HG03439 (cell line): ENCODE measurements around the gene ZFP36.
A peak's percentile ranks its signal among the peaks of the same experiment; 100 is the strongest.
"Not testable (repeated sequence)": the region's sequence is repeated elsewhere in the genome, so short reads cannot be mapped to it uniquely, and the experiment has no call there.

Experiments used
- ATAC-seq: cut with Tn5 transposase; IDR thresholded peaks from one replicate; pipeline ENCODE4 v1.9.1; 2021; ENCODE audit warnings: mild to moderate bottlenecking, moderate library complexity; ENCODE audit not compliant: unreplicated experiment

ZFP36 gene, protein sequence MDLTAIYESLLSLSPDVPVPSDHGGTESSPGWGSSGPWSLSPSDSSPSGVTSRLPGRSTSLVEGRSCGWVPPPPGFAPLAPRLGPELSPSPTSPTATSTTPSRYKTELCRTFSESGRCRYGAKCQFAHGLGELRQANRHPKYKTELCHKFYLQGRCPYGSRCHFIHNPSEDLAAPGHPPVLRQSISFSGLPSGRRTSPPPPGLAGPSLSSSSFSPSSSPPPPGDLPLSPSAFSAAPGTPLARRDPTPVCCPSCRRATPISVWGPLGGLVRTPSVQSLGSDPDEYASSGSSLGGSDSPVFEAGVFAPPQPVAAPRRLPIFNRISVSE

DNA sequence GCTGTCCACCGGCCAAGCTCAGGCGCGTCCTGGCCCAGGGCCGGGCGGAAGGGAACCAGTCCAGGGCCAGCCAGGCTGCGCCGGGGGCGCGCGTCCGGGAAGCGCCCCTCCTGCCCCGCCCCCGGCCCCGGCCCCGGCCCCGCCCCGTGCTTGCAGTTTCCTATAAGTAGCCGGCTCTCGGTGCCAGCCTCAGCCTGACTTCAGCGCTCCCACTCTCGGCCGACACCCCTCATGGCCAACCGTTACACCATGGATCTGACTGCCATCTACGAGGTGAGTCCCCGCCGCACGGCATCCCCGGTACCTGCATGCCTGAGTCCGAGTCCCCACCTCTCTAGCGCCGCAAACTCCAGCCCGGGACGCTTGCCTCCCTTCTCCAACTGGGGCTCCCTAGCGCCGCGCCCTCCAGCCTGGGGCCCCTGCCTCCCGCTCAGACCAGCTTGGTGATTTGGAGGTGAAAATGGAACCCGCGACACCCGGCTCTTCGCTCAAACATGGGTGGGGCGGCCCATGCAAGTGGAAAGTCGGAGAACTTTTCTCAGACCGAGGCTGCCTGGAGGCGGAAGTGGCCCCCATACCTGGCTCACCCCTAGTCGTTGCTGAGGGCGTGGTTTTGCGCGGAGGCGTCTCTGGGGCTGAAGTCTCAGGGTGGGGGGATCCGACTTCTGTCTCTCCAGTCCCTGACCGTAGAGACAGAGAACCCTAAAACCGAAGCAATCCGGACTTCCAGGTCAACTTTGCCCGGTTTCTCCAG is at the start of gene ZFP36:
ZFP36 (plus strand) TSS at position 192 of the 754 bp plus-strand sequence; CDS start at position 250, 58 bp downstream.
- peak; percentile 17 for ATAC-seq

DNA sequence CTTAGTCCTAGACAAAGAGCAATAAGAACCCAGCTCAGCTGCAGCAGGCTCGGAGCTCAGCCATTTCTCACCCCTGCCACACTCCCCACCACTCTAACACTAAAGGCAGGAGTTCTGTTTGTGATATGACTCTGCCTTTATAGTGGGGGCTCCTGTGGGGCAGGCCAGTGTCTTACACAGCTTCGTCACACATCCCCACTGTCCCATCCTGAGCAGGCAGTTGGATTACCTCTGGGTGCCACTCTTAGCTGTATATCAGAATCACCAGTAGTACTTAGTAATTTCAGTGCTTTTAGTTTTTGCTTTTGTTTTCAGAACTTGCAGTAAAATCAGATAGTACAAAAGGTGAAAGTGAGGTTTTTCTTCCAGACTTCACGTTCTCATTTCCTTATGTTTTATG is 47.6 kb upstream of the ZFP36 start:
- no peak for ATAC-seq

DNA sequence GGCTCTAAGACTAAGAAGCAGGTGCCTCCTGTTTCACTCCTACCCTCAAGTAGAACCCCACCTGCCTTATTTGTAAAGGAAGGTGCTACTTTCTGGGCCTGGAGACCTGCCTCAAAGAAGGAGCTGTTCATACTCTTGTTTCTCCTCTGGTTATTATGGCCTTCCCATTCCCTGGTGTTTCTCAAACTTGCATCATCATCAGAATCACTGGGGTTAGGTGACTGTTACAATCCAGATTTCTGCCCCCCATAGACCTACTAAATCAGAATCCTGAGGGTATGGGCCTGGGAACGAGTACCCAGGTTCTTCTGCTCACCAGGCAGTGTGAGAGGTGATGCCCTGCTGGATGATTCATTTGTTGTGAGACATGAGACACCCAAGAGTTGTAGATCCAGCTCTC is 46.0 kb upstream of the ZFP36 start:
- ATAC-seq: no peak

DNA sequence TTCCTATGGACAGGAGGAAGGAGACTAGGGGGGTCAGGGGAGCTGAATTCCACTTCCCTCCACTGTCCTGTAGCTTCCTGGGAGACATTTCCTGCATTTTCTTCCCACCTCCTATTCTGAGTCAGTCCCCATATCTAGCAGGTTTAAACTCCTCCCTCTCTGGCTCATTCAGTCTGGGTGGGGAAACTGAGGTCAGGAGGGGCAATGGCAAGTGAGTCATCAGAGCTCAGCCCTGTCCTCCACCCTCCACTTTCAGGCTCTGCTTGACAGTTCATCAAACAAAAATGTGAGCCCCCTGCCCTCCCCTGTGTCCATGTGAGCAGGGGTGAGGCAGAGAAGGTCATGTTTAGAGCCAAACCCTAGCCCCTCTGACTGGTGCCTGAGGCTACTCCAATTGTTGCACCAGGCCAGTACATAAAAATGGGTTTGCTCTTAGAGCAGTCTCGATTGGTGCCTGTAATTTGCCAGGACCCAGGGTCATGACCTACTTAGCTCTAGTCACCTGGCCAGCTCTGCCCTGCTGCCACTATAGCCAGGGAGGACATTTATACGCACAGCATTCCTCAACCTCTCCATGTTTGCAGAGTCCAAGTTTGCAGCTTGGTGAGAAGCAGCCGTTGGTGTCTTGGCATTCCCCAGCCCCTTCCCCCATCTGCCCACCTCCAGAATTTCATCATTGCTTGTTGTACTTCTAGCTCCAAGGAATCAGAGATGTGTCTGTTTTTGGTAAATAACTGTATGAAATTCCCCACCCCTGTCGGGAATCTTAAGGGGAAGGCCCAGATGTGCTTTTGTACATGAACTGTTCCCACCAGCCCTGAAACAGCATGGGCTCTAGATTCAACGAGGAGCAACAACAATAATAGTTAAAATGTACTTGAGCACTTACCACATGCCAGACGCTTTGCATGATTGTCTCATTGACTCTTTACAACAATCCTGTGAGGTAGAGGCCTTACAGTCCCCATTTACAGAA is 43.7 kb upstream of the ZFP36 start:
- no peak for ATAC-seq

DNA sequence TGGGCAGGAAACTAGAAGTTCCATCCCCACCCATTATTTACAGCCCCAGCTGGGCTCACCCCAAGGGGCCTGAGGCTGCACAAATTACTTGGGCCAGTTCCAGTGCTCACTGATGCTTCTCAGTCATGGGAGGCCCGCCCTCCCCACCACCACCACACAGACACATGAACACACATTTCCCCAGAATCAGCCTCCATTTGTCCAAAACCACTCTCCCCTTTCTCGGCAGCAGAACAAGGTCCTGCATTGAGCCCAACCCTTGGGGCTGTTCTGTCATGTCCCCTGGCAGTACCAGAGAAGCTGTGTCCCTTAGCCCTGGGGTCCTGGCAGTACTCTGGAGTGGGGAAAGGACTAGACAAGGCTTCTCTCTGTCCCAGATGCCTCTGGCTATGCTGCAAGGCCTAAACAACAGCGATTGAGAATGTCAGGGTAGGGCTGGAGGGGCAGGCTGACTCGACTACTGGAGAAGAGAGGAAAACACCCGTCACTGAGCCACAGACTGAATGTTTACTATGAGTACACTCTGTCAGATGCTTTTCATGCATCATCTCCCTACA is 42.7 kb upstream of the ZFP36 start:
- no peak for ATAC-seq

DNA sequence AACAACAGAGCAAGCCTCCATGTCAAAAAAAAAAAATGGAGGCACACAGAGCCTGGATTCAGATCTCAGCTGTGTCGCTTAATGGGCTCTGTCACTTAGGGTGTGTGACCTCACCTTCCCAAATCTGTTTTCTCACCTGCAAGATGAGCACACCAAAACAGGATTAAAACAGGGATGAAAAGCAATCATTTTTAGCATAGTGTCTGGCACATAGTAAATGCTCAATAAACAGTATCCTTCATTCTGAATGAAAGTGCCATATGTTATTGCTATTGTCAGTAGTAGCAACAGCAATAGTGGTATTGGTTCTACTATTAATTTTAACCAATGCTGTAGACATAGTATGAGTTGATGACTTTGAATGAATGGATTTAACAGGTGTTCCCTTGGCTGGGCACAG is 41.1 kb upstream of the ZFP36 start:
- ATAC-seq: no peak

DNA sequence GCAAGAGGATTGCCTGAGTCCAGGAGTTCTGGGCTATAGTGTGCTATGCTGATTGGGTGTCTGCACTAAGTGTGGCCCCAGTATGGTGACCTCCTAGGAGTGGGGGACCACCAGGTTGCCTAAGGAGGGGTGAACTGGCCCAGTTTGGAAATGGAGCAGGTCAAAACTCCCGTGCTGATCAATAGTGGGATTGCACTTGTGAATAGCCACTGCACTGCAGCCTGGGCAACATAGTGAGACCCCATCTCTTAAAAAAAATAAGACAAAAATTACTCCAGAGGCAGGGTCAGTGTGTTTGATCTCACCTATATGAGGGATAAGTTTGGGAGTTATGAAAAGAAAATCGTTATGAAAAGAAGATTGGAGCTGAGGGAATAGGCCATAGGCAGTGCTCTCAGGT is 37.4 kb upstream of the ZFP36 start:
- ATAC-seq: no peak

DNA sequence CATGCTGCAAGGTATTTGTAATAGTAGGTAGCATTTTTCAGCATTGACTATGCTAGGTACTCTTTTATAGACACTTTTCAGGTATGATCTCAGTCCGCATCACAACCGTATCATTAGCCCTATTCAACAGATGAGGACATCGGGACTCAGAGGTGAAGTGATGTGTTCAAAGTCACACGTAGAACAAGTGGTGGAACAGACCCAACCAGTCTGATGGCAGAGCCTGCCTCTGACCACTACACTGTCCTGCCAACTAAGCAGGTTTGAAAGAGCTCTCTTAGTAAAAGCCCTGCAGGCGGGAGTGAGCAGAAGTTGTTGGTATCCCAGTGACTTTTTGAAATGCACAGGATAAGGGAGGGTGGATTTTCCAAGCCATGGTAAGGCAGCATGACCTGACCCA is 35.9 kb upstream of the ZFP36 start:
- ATAC-seq: no peak

DNA sequence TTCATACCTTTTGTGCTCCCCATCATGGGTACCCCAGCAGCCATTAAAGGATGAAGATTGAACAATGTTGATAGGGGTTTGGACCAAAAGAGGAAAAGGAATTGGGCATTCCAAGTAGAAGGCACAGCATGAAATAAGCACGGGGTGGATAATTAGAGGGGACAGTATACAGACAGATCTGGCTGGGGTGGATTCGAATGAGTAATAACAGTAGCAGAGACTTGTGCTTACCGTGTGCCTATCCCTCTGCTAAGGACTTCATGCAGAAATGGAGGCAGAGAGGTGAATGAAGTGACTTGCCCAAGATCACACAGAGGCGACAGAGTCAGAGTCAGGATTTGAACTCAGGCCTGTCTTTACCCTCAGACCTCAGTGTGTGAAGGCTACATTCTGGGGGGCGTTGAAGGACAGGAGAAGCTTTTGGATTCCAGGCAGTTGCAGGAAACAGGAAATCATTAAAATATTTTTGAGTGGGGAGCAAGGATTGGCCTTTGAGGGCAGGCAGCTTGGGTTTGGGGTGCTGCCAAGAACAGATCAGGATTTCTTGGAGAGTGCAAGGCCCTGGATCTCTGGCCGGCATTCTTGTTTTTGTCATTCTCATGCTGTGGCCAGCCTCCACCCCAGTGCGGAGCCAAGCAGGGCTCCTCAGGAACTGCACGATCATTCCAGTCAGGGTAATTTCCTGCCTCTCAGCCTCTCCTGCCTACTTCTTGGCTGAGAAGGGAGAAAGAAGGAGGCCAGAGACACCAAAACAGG is 34.4 kb upstream of the ZFP36 start:
- ATAC-seq: no peak

DNA sequence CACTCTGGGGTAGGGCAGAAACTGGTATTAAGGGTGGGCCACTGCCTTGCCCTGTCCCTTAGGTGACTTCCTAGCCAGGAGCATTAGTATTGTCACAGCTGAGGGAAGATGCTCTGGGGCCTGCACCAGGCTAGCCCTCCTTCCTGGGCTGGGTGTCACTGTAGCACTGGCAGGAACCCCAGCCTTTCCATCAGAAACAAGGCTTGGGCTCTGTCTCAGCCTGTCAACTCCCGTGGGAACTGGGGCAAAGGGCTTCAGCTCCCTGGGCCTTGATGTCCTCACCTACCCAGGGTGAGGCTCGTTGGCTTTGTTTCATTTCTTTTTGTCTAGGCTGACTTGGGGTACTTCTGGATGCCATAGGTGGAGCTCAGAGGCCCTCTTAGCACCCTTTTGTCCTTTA is 33.7 kb upstream of the ZFP36 start:
- ATAC-seq: no peak

DNA sequence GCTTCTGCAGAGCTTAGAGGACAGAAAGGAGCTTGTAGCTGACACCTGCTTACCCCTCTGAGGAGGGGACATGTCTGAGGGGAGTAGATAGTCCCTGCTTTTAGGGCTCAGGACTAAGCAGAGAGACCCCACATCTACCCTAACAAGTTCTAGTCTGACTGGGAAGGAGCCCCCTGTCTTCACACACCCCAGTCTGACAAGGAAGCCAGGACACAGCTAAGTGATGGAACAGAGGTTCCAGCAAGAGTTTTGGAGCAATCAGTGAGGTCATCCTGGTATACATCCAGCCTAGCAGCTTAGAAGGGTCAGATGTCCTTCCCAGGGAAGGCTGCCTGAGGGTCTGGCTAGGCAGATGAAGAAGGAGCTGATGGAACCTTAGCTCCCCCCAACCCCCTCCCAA is 30.7 kb upstream of the ZFP36 start:
- ATAC-seq: no peak

DNA sequence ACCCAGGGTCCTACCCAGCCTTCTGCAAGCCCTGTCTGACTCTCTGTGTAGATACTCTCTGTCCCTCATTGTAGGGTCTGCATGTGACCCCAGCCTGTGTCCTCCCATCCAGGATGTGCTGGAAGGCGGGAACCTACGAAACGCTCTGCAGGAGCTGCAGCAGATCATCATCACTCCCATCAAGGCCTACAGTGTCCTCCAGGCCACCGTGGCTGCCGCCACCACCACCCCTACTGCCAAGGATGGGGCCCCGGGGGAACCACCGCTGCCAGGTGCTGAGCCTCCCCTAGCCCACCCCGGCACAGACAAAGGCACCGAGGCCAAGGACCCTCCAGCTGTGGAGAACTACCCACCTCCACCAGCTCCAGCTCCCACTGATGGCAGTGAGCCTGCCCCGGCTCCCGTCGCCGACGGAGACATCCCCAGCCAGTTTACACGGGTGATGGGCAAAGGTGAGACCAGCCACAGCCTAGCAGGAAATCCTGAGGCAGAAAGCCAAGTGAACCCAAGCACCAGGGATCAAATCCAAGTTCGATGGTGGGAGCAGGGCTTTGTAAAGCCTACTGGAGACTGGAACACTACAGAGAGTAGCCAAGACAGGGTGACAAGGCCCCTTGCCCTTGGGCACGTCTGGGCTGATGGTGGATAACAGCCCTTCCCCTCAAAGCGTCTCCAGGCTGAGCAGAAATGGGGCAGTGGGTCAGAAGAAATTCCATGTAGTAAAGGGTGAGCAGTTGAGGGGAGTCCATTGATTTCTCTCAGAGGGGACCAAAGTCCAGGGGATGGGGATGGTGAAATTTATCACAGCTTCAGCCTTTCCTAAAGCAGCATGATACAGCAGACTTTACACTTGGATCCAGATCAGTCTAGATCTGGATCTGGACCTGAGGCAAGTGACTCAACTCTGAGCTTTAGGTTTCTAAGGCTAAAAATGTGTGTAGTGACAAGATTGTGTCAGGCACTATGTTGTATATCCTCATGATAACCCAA is 29.0 kb upstream of the ZFP36 start:
- no peak for ATAC-seq

DNA sequence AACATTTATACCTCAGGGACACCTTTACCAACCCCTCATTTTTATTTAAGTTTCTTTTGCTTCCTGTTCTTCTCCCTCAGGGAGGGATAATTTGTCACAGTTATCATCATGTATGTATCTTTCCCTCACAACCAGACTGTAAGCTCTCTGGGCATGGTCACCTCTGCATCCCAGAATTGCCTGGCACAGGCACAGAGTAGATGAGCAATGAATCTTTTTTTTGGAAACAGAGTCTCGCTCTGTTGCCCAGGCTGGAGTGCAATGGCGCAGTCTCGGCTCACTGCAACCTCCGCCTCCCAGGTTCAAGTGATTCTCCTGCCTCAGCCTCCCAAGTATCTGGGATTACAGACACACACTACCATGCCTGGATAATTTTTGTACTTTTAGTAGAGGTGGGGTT is 27.3 kb upstream of the ZFP36 start:
- not testable (repeated sequence) for ATAC-seq

DNA sequence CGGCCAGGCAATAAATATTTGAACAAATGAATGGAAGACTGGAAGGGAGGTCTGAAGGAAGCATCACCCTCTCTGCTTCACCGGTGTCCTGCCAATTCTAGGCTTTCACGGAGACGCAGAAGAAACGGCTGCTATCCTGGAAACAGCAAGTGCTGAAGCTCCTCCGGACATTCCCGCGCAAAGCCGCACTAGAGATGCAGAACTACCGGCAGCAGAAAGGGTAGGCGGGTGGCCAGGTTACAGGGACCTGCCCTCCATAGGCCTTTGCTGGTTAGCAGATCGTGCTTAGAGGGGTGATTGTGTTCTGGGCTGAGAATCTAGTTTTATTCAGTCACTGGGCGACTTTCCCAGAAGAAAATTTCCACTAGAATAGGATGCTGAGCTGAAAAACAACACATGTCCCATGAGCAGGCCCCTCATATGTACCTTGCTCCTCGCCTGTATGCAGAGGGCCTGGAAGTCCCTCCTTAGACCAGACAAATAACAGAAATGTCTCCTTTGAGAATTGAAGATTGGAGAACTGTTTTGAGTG is 26.7 kb upstream of the ZFP36 start:
- ATAC-seq: no peak

DNA sequence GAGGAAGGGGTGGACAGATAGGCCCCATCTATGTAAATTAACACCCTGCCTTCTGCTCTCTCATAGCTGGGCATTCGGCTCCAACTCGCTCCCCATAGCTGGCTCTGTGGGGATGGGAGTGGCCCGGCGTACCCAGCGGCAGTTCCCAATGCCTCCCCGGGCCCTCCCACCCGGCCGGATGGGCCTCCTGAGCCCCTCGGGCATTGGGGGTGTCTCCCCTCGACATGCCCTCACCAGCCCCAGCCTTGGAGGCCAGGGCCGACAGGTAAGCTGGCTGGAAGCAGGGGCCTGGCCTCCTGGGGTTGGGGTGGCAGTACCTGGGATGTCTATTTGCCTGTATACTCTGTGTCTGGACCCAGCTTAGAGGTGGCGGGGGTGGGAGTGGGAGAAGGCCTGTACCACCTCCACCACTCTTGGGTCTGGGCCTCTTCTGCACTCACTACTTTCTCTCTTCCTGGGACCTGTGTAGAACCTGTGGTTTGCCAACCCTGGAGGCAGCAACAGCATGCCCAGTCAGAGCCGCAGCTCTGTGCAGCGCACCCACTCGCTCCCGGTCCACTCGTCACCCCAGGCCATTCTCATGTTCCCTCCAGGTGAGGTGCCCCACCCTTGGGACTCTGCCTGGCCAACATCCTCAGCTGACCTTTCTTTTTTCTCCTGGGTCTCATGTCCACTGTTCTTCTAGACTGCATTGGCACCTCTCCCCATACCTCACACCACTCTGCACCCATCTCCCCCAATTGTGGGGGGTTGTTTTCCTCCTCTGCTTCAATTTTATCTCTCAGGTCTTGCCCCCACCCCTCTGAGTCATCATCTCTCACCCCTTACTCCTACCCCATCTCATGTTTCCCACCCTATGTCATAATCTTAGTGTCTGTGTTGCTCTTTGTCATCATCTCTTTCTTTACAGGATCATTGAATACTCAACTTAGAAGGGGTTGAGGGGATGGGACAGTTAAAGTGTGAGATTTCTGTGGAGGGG is 25.8 kb upstream of the ZFP36 start:
- no peak for ATAC-seq

DNA sequence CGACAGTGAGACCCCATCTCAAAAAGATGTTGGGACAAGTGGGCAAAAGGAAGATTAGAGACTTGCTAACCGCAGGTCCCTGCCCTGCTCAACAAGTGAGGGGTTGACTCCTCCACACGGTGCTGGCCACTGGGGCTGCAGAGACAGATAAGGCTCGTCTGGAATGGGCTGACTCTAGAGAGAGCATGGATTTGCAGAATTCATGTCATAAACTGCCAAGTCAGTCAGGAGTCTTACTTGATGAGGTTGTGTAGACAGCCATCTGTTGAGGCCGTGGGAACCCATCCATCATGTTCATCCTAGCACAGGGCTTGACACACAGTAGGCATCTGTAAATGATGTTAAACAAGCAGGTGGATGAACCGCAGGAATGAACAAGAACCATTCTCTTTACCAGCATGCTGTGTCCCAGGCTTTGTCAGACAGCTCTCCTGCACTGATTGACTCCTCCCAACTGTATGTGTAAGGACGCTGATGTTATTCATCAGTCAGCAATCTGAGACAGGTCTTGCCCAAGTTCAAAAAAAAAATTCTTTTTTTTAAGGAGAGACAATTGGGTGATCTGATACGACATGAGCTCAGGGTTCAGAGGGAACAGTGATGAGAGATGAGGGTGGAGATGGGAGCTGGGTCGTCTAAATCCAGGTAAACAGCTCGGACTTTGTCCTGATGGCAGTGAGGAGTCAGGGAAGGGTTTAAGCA is 24.6 kb upstream of the ZFP36 start:
- no peak for ATAC-seq
